Stimulated activated CD4-positive, alpha-beta T cell treated with anti-CD3 and anti-CD28 coated beads, Interleukin-4, amount 100 ng/mL, for 48 hours (primary cell): ENCODE data around the gene TCFL5.

Experiments used
- DNase-seq, 2 donors: peaks; one replicate each; pipeline ENCODE4 v3.0.0-alpha.2; 2020; ENCODE audit warnings: low read depth in 2 of 2

The TCFL5 gene

GRCh38 chr20:62861726-62862336, at the start of gene TCFL5:
Gene TCFL5 (minus strand): TSS chr20:62861822. CDS start chr20:62861670, 152 bp downstream.
- peak; percentile 84 to 98 for DNase-seq

- DNase-seq: no peak
Measured at GRCh38 chr20:62910777-62911497, 49.3 kb upstream of the TCFL5 start.

- no peak for DNase-seq
Measured at GRCh38 chr20:62910217-62910766, 48.7 kb upstream of the TCFL5 start.

GRCh38 chr20:62908971-62909791, 47.6 kb upstream of the TCFL5 start:
- no peak for DNase-seq

DNA sequence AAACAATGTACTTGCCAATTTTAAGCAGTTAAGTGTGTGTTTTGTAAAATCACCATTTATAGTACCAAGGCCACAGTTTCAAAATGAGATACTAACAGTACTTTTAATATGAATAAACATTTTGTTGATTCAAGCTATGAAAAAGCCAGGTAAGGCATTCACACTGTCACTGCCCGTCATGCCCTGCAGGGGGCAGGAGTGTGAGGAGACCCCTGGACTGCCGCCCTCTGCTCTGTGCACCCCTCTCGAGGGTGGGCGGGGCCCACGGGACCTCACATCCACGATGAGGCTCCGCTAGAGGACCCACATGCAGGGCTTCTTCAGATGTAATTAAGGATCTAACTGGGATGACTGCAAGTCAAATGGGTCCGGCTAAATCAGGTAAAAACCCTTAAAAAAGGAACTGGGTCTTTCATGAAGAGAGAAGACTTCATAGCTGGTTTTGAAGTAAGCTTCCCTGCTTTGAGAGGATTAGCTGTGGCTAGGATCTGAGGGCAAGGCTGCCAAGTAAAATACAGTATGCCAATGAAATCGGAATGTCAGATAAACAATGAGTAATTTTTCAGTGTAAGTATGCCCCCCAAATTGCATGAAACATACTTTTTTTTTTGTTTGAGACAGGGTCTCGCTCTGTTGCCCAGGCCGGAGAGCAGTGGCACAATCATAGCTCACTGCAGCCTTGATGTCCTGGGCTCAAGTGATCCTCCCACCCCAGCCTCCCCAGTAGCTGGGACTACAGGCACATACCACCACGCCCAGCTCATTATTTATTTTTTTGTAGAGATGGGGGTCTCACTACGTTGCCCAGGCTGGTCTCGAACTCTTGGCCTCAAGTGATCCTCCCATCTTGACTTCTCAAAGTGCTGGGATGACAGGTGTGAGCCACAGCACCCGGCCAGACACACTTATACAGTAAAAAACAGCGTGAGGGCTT, 46.0 kb upstream of the TCFL5 start:
- DNase-seq: no peak

- DNase-seq: no peak
Measured at GRCh38 chr20:62906647-62907375, 45.2 kb upstream of the TCFL5 start.

DNA sequence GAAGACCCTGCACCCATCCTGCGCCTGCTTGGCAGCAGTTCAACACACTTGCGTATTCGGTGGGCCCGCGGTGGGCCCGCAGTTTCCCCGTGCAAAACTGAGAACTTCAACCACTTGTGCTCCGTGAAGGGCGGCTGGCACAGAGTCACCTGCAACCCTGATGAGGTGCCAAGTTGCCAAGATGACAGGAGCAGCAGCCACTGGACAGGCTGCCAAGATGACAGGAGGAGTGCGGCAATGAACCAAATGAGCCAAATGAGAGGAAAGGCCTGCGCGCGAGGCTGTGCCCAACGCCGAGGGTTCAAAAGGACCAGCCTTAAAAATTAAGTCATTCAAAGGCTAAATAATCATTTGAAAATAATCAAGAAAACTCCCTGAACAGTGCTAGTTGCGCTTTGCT, 44.6 kb upstream of the TCFL5 start:
- DNase-seq: no peak

GRCh38 chr20:62905536-62906117, 44.0 kb upstream of the TCFL5 start:
- no peak for DNase-seq

DNA sequence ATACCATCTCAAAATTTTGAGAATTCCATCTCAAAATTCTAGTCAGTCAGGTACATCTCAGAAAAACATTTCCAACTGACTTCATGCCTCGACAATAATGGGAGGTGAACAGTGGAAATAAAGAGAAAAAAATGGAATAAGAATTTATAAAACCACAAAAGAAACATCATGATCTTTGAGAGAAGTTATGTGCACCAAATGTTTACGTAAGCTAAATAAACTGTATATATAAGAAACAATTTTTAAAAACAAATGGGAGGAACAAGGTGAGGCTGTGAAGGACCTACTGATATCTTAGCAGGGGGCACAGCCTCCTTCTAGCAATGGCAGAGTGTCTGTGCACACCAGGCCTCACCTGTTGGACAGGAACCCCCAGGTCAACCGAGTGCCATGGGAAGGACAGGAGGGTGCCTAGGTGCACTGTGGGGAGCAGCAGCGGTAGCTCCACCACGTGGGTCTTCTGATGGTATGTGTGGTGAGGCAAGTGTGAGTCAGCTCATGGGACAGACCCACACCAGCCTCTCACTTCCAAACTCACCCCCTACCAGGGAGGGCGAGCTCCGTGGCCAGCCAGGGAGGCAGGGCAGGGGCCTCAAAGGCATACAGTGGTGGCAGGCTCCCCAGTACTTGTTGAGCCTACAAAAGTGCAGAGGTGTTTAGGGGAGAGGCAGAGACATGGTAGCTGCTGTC, 41.4 kb upstream of the TCFL5 start:
- no peak for DNase-seq

DNA sequence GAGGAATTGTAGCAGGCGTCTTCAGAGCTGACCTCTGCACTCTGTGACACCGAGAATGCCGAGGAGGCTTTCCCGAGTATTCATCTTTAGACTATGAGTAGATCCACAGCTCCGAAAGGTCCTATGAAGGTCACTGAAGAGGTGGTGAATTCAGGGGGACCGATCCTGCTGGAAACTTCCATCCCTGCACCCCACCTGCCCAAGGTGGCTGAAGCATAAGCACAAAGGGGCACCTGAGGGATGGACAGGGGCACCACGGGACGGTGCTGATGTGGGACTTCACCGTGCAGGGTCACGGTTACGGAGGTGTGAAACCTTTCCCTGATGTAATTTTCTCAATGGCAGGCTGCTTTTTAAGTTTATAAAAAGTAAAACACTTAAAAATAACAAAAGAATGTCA, 40.3 kb upstream of the TCFL5 start:
- no peak for DNase-seq

DNA sequence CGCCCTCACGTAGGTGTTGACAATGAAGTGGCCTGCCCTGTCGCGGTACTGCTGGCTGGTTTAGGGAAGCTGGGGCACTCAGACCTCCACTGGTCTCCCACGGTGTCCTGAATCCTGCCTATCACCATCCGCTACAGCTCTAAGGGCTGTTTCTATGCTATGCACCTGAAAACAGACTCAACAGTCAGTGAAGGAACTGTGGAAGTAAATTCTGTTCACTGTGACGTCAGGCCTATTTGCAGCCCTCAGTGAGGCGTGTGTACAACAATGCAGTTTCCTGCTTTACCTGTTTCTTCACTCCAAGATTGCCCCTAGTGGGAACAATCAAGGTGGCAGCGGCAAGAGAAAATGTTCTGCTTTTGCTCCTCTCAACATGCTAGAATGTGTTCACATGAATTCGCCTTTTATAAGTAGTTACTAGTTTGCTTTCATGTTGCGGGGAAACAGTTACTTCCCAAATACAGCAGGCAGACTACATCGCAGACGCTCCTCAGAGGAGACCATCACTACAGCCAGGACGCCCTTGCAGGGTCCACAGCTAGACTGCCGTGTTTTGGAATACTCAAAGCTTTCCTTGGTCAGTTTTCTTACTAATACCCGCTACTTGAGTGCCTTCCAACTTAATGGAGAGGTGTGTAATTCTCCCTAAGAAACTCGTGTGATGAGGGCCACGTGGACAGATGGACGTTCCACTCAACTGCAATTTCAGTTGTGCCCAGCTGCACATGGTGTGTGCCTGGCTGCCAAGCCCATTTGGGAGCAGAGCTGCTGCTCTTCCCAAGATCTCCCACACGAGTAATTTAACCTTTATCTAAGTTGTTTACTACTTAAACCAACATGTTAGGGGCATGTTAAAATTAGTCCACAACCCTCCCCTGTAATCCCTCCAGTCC, 39.3 kb upstream of the TCFL5 start:
- DNase-seq: no peak

DNA sequence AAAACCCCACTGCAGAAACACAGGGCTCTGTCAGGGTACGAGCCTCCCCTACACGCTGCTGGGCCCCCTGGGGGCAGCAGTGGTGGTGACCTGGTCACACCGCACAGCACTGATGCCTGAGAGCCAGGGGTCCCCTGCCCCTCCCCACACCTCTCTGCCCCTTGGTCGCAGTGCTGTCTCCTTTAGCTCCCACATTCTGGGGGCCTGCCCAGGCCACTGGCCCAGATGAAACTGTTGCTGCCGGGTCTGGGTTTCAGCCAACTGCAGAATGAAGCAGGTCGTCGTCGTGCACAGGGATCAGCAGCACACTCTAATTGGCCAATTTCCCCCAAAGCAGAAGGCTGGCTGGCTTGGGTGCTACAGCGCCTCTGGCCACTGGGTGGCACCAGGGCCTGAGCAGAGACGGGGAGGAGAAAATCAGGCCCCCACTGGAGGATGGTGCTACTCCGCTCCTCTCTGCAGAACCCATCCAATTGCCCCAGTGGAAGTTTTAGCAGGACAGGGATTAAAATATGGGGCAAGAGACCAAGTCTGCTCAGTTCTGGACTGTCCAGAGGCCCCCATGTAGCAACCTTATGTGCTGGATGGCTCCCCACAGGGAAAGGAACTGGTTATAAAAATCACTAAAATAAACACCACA, 38.5 kb upstream of the TCFL5 start:
- DNase-seq: peak; percentile 59 to 61

GRCh38 chr20:62899633-62900051, 38.0 kb upstream of the TCFL5 start:
- no peak for DNase-seq

DNA sequence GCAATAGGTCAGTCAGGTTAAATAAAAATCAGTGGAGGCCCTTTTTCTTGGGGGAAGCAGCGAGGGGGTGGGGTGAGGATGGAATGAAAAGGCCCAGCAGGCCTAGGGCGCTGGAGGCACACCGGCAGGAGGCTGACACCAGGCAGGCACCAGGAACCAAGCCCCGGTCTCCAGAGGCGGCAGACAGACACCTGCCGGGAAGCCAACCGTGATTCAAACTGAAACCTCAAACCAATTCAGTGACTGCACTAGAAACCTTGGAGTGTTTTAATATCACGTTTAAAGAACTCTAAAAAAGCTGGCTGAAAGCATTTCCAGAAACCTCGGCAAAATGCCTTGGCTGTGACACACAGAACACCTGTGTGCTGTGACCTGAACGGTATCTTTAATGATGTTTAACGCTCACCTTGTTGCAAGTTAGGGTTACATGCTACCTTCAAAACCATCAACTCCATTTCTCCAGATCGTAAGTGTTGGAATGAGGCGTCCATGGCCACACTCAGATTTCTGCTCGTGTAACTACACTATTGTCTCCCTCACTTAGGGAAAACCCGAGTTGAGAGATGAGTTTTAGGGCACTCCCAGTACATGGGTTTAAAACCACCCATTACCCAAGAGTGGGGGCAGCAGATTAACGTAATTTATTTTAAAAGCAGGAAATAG, 37.5 kb upstream of the TCFL5 start:
- DNase-seq: no peak

- DNase-seq: no peak
Measured at GRCh38 chr20:62898093-62898964, 36.7 kb upstream of the TCFL5 start.

DNA sequence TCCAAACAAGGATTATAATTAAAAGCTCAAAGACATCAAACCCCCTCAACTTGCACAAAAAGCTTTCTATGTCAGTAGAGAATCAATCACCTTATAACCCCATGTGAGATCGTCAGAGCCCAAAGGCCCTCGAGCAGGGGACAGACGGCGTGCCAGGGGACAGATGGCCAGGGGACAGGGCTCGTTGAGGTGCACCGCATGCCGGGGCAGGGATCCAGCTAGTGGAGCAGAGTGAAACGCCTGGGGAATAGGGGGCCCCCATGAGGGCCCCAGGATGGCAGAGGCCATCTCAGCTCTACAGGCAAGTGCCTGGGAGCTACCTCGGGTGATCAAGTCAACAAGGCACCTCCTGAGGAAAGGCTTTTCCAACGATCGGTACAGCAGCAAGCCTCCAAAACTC, 36.0 kb upstream of the TCFL5 start:
- no peak for DNase-seq

- no peak for DNase-seq
Measured at GRCh38 chr20:62896526-62896925, 34.9 kb upstream of the TCFL5 start.
